Gastrocnemius medialis (tissue), 4 donors: ENCODE data around the gene SH3GL1. TPM values are rescaled to one million over a fixed set of nuclear protein-coding genes. Genes with fewer than 3 reads are reported as not detected.

ENCODE experiments used
- ATAC-seq, 2 donors: fragments of 150-250 bp; one replicate each; pipeline ENCODE4 v1.9.1; 2016
- DNase-seq, 2 donors: peaks; one replicate each; pipeline ENCODE4 v3.0.0-alpha.2; 2019
- H3K27ac ChIP-seq, 4 donors: fragments of 200-600 bp; sonication (generic); 1 replicate in 1 of 4; 2 replicates in 3 of 4; pipeline ENCODE4 v1.5.1; 2016 to 2018; ENCODE audit warnings: mild to moderate bottlenecking in 2 of 4, moderate library complexity in 1 of 4
- H3K27me3 ChIP-seq, 3 donors: fragments of 200-600 bp; sonication (generic) in 2 of 3; 1 replicate in 1 of 3; 2 replicates in 2 of 3; pipeline versions ENCODE4 v1.5.1 to v1.6.0; 2016 to 2019; ENCODE audit warnings: mild to moderate bottlenecking in 1 of 3, moderate library complexity in 1 of 3
- H3K36me3 ChIP-seq, 2 donors: fragments of 200-600 bp; sonication (generic) in 1 of 2; one replicate each; pipeline ENCODE4 v1.5.1; 2017 to 2018
- H3K4me1 ChIP-seq, 2 donors: fragments of 200-600 bp; sonication (generic) in 1 of 2; one replicate each; pipeline ENCODE4 v1.5.1; 2016 to 2017; ENCODE audit warnings: mild to moderate bottlenecking in 2 of 2
- H3K4me3 ChIP-seq, 4 donors: fragments of 200-600 bp; sonication (generic) in 3 of 4; 1 replicate in 1 of 4; 2 replicates in 3 of 4; pipeline ENCODE4 v1.5.1; 2016 to 2019; ENCODE audit warnings: mild to moderate bottlenecking in 2 of 4
- H3K9me3 ChIP-seq, 3 donors: fragments of 200-600 bp; sonication (generic) in 2 of 3; 1 replicate in 1 of 3; 2 replicates in 2 of 3; pipeline ENCODE4 v1.5.1; 2016 to 2019
- POLR2A ChIP-seq, 2 donors: fragments of 450-650 bp; IDR thresholded peaks; one replicate each; pipeline ENCODE4 v1.6.1; 2017; ENCODE audit warnings: antibody characterized with exemption in 2 of 2, mild to moderate bottlenecking in 2 of 2, moderate library complexity in 2 of 2
- in situ Hi-C, 4 donors: fragments of 200-750 bp; cut with MboI; loops; one replicate each; pipeline versions ENCODE4 v1.15.0 to v1.8.0; 2017; ENCODE audit warnings: low sequenced_read_pairs in 4 of 4
- intact Hi-C: fragments of 100-400 bp; cut with DNase I; formaldehyde crosslinking; loops from one replicate; pipeline ENCODE4 v1.15.1; 2023; ENCODE audit warnings: low total_unique reads
- total RNA-seq, 4 donors: library from RNA; depleted of rRNA; stranded (reverse); fragments of >200 nt; gene quantifications; one replicate each; pipeline versions ENCODE4 v1.1.0 to v1.2.3, GENCODE V29; 2016
- TF ChIP-seq, protein P1 (sequence below), 5 experiments: fragments of 450-650 bp in 3 of 5; fragments of 200-600 bp in 2 of 5; sonication (generic) in 2 of 5; IDR thresholded peaks in 4 of 5; conservative IDR thresholded peaks in 1 of 5; 1 replicate in 4 of 5; 2 replicates in 1 of 5; pipeline ENCODE4 v1.5.1; 2016 to 2019; ENCODE audit warnings: antibody characterized with exemption in 5 of 5, mild to moderate bottlenecking in 3 of 5, moderate library complexity in 3 of 5

Gene SH3GL1
- total RNA-seq, 4 donors from 2014 or later, result 11.6 to 19.4 (median 15.8) TPM

GRCh38 chr19:4380254-4380727, 20.1 kb downstream of the SH3GL1 start:
- no peaks in the 10 kb centered on the region for H3K9me3 ChIP-seq
- TF ChIP-seq, protein P1, sequence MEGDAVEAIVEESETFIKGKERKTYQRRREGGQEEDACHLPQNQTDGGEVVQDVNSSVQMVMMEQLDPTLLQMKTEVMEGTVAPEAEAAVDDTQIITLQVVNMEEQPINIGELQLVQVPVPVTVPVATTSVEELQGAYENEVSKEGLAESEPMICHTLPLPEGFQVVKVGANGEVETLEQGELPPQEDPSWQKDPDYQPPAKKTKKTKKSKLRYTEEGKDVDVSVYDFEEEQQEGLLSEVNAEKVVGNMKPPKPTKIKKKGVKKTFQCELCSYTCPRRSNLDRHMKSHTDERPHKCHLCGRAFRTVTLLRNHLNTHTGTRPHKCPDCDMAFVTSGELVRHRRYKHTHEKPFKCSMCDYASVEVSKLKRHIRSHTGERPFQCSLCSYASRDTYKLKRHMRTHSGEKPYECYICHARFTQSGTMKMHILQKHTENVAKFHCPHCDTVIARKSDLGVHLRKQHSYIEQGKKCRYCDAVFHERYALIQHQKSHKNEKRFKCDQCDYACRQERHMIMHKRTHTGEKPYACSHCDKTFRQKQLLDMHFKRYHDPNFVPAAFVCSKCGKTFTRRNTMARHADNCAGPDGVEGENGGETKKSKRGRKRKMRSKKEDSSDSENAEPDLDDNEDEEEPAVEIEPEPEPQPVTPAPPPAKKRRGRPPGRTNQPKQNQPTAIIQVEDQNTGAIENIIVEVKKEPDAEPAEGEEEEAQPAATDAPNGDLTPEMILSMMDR (IDR thresholded peaks at IDR 0.05 in 4 of 5, conservative IDR thresholded peaks at IDR 0.05 in 1 of 5), result no peak
- no peak for TF ChIP-seq POLR2A (IDR thresholded peaks at IDR 0.05)
- H3K27me3 ChIP-seq, result no peaks in the 10 kb centered on the region
- no peaks in the 10 kb centered on the region for H3K36me3 ChIP-seq
- H3K4me3 ChIP-seq, result no peak overlapping the region
- H3K27ac ChIP-seq, result peak overlapping the region; percentile 67 to 95 (median 79)
- DNase-seq (no peak), ATAC-seq (no peak)
- peaks cover 50 to 56% of the 10 kb centered on the region in 2 donors for H3K4me1 ChIP-seq
- in situ Hi-C loops (no loop called here), intact Hi-C loops (no loop called here)

- H3K36me3 ChIP-seq, result no peaks in the 10 kb centered on the region
- intact Hi-C loops, result loop anchor here (1.0 to 2.0 kb wide), 2 partner anchors 21 to 137 kb away; partner anchors contain the start of gene SH3GL1
- ATAC-seq (peak; percentile 73 to 81), DNase-seq (peak; percentile 82 to 94)
- TF ChIP-seq, protein P1 (IDR thresholded peaks at IDR 0.05 in 4 of 5, conservative IDR thresholded peaks at IDR 0.05 in 1 of 5), result no peak
- TF ChIP-seq POLR2A (IDR thresholded peaks at IDR 0.05), result no peak
- peaks cover 57 to 62% of the 10 kb centered on the region in 2 donors for H3K4me1 ChIP-seq
- no peak overlapping the region for H3K4me3 ChIP-seq
- in situ Hi-C loops, result no loop called here
- H3K27me3 ChIP-seq, result no peaks in the 10 kb centered on the region
- peak overlapping the region; percentile 67 to 95 (median 79) for H3K27ac ChIP-seq
- no peaks in the 10 kb centered on the region for H3K9me3 ChIP-seq
Measured at GRCh38 chr19:4379383-4380253, 20.7 kb downstream of the SH3GL1 start.

- peaks cover 64 to 70% of the 10 kb centered on the region in 2 donors for H3K4me1 ChIP-seq
- DNase-seq (peak in 1 of 2 donors; percentile 59), ATAC-seq (peak; percentile 13 to 18)
- TF ChIP-seq, protein P1 (IDR thresholded peaks at IDR 0.05 in 4 of 5, conservative IDR thresholded peaks at IDR 0.05 in 1 of 5), result no peak
- no peak for TF ChIP-seq POLR2A (IDR thresholded peaks at IDR 0.05)
- H3K27ac ChIP-seq, result peak overlapping the region; percentile 67 to 95 (median 79)
- H3K36me3 ChIP-seq, result no peaks in the 10 kb centered on the region
- no peaks in the 10 kb centered on the region for H3K9me3 ChIP-seq
- H3K27me3 ChIP-seq, result no peaks in the 10 kb centered on the region
- intact Hi-C loops (loop anchor here (1.0 to 2.0 kb wide), 2 partner anchors 21 to 138 kb away; partner anchors contain the start of gene SH3GL1), in situ Hi-C loops (no loop called here)
- H3K4me3 ChIP-seq, result no peak overlapping the region
Measured at GRCh38 chr19:4378886-4379285, 21.5 kb downstream of the SH3GL1 start.

GRCh38 chr19:4376991-4377781, 23.2 kb downstream of the SH3GL1 start:
- peaks cover 81 to 87% of the 10 kb centered on the region in 2 donors for H3K4me1 ChIP-seq
- ATAC-seq, result peak; percentile 19 to 21
- in situ Hi-C loops, result no loop called here

More at GRCh38 chr19:4376991-4377781, 23.2 kb downstream of the SH3GL1 start:
- H3K27me3 ChIP-seq, result no peaks in the 10 kb centered on the region
- no peaks in the 10 kb centered on the region for H3K9me3 ChIP-seq
- peak; percentile 25 to 31 for TF ChIP-seq POLR2A (IDR thresholded peaks at IDR 0.05)
- TF ChIP-seq, protein P1 (IDR thresholded peaks at IDR 0.05 in 4 of 5, conservative IDR thresholded peaks at IDR 0.05 in 1 of 5), result peak in 1 of 5 experiments; percentile 14
- DNase-seq, result peak; percentile 77 to 89
- no peak overlapping the region for H3K4me3 ChIP-seq
- intact Hi-C loops, result no loop called here
- H3K36me3 ChIP-seq, result no peaks in the 10 kb centered on the region
- H3K27ac ChIP-seq, result peak overlapping the region; percentile 83 to 95 (median 92)
